MM.1S (cell line): Measurements from ENCODE around the gene DENND1A.

ENCODE experiments used
- DNase-seq: peaks from one replicate; pipeline ENCODE4 v3.0.0-alpha.2; 2015
- H2AFZ ChIP-seq: fragments of 300-600 bp; sonication (generic); 2 replicates; pipeline ENCODE4 v1.6.0; 2016; ENCODE audit warnings: antibody characterized with exemption, low read length
- H3F3A ChIP-seq: fragments of 300-600 bp; sonication (generic); 2 replicates; pipeline ENCODE4 v1.6.1; 2016; ENCODE audit warnings: mild to moderate bottlenecking, antibody characterized with exemption, low read length, moderate library complexity, mixed read lengths; ENCODE audit not compliant: insufficient read depth
- H3K27ac ChIP-seq: fragments of 300-600 bp; sonication (generic); 2 replicates; pipeline ENCODE4 v1.5.1; 2016; ENCODE audit warnings: mild to moderate bottlenecking, low read length
- H3K27me3 ChIP-seq: fragments of 300-600 bp; sonication (generic); replicated peaks from 2 replicates; pipeline ENCODE4 v1.6.0; 2016; ENCODE audit warnings: low read length; ENCODE audit not compliant: insufficient read depth
- H3K36me3 ChIP-seq: fragments of 300-600 bp; sonication (generic); replicated peaks from 2 replicates; pipeline ENCODE4 v1.6.1; 2016; ENCODE audit warnings: mild to moderate bottlenecking, low read length, mixed read lengths; ENCODE audit not compliant: insufficient read depth
- H3K4me1 ChIP-seq: fragments of 300-600 bp; sonication (generic); 2 replicates; pipeline ENCODE4 v1.6.1; 2016; ENCODE audit warnings: low read length, mixed read lengths
- H3K4me2 ChIP-seq: fragments of 300-600 bp; sonication (generic); 2 replicates; pipeline ENCODE4 v1.6.0; 2016; ENCODE audit warnings: low read depth, low read length
- H3K4me3 ChIP-seq: fragments of 300-600 bp; sonication (generic); 2 replicates; pipeline ENCODE4 v1.5.1; 2016; ENCODE audit warnings: low read length, mixed read lengths
- H3K79me2 ChIP-seq: fragments of 300-600 bp; sonication (generic); 2 replicates; pipeline ENCODE4 v1.6.1; 2016; ENCODE audit warnings: mixed run types, low read length, mixed read lengths
- H3K9ac ChIP-seq: fragments of 300-600 bp; sonication (generic); 2 replicates; pipeline ENCODE4 v1.6.1; 2016; ENCODE audit warnings: low read length, mixed read lengths
- H3K9me2 ChIP-seq: fragments of 300-600 bp; sonication (generic); replicated peaks from 2 replicates; pipeline ENCODE4 v1.6.1; 2016; ENCODE audit warnings: mild to moderate bottlenecking, low read length, mixed read lengths; ENCODE audit not compliant: insufficient read depth
- H3K9me3 ChIP-seq: fragments of 300-600 bp; sonication (generic); replicated peaks from 2 replicates; pipeline ENCODE4 v1.6.1; 2016; ENCODE audit warnings: mild to moderate bottlenecking, low read length, mixed read lengths; ENCODE audit not compliant: insufficient read depth
- H4K20me1 ChIP-seq: fragments of 300-600 bp; sonication (generic); 2 replicates; pipeline ENCODE4 v1.6.1; 2016; ENCODE audit warnings: mild to moderate bottlenecking, low read length, moderate library complexity, mixed read lengths; ENCODE audit not compliant: insufficient read depth
- CTCF ChIP-seq: fragments of 300-600 bp; sonication (generic); IDR thresholded peaks from 2 replicates; pipeline ENCODE4 v1.5.1; 2016; ENCODE audit warnings: antibody characterized with exemption, low read length, mixed read lengths
- EZH2 ChIP-seq: fragments of 300-600 bp; sonication (generic); optimal IDR thresholded peaks from 2 replicates; pipeline ENCODE3; 2017; ENCODE audit warnings: low read depth, mild to moderate bottlenecking, antibody characterized with exemption, low read length, mixed read lengths
- EZH2phosphoT487 ChIP-seq: fragments of 300-600 bp; sonication (generic); IDR thresholded peaks from 2 replicates; pipeline ENCODE4 v1.6.1; 2018; ENCODE audit warnings: antibody characterized with exemption, low read length

Gene DENND1A

GRCh38 chr9:123852403-123852802, 77.5 kb downstream of the DENND1A start:
- Histone ChIP-seq H3K9ac (no peak overlapping the region), H3K36me3 (no peaks in the 10 kb centered on the region), H3K9me2 (no peaks in the 10 kb centered on the region), H3F3A (no peaks in the 10 kb centered on the region), H3K4me2 (no peak overlapping the region), H4K20me1 (no peaks in the 10 kb centered on the region), H3K4me1 (no peaks in the 10 kb centered on the region), H3K4me3 (no peak overlapping the region), H3K27ac (no peak overlapping the region), H3K9me3 (no peaks in the 10 kb centered on the region), H2AFZ (no peak overlapping the region), H3K27me3 (no peaks in the 10 kb centered on the region), H3K79me2 (no peaks in the 10 kb centered on the region)
- no peak for TF ChIP-seq EZH2phosphoT487
- no peak for TF ChIP-seq CTCF
- TF ChIP-seq EZH2, result no peak
- DNase-seq, result no peak

GRCh38 chr9:123851851-123852250, 78.1 kb downstream of the DENND1A start:
- Histone ChIP-seq H2AFZ (no peak overlapping the region), H3K27me3 (no peaks in the 10 kb centered on the region), H3K79me2 (no peaks in the 10 kb centered on the region), H3K4me1 (no peaks in the 10 kb centered on the region), H3K36me3 (no peaks in the 10 kb centered on the region), H4K20me1 (no peaks in the 10 kb centered on the region), H3F3A (no peaks in the 10 kb centered on the region), H3K9me2 (no peaks in the 10 kb centered on the region), H3K27ac (no peak overlapping the region), H3K9me3 (no peaks in the 10 kb centered on the region), H3K9ac (no peak overlapping the region), H3K4me2 (no peak overlapping the region), H3K4me3 (no peak overlapping the region)
- DNase-seq, result no peak
- no peak for TF ChIP-seq EZH2
- TF ChIP-seq CTCF, result no peak
- TF ChIP-seq EZH2phosphoT487, result no peak

GRCh38 chr9:123848447-123849085, 81.4 kb downstream of the DENND1A start:
- Histone ChIP-seq H3K79me2 (0 out of 2 replicates have a peak, but pooled peaks cover 4% of the 10 kb centered on the region), H3K36me3 (no peaks in the 10 kb centered on the region), H3K4me3 (no peak overlapping the region), H3K9me3 (no peaks in the 10 kb centered on the region), H3K27me3 (no peaks in the 10 kb centered on the region), H3F3A (no peaks in the 10 kb centered on the region), H4K20me1 (no peaks in the 10 kb centered on the region), H3K4me2 (no peak overlapping the region), H2AFZ (no peak overlapping the region), H3K9ac (no peak overlapping the region), H3K27ac (no peak overlapping the region), H3K4me1 (no peaks in the 10 kb centered on the region), H3K9me2 (no peaks in the 10 kb centered on the region)
- TF ChIP-seq CTCF (no peak), EZH2 (no peak), EZH2phosphoT487 (no peak)
- DNase-seq, result no peak
